ENCODE results near the gene PPIH.

Gene PPIH

DNA sequence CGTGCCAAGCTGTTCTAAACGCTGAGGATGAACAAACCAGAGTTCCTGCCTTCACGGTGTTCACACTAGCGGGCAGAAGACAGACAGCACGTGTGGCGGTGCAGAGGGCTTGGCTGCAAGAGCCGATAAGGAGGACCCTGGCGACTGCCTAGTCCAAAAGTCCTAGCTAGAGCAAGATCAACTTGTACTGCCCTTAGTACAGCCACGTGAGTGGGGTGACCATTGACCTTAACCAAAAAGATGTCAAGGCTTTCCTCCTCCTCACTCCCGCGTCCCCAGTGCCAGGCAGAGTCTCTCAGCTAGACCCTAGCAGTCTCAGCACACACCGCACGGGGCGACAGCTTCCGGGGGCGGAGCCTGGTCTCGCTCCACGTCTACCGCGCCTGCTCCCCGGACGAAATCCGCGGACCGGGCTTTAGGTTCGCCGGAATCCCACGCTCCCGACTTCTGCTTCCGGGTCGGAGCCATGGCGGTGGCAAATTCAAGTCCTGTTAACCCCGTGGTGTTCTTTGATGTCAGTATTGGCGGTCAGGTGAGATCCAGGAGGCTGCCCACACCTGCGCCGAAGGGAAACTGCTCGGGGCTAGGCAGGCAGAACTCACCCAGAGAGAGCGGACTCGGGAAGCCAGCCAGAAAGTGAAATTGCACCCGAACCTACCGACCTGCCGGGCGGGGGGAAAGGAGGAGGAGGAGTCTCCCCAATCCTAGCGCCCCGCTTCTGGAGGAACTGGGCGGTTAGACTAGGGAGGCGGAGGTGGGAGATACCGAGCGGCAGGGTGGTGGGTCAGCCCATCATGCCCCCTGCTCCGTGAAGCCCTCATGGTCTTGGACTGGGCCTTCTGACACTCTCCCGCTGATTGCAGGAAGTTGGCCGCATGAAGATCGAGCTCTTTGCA lies at the start of gene PPIH (continued):
- TF ChIP-seq, protein P1, sequence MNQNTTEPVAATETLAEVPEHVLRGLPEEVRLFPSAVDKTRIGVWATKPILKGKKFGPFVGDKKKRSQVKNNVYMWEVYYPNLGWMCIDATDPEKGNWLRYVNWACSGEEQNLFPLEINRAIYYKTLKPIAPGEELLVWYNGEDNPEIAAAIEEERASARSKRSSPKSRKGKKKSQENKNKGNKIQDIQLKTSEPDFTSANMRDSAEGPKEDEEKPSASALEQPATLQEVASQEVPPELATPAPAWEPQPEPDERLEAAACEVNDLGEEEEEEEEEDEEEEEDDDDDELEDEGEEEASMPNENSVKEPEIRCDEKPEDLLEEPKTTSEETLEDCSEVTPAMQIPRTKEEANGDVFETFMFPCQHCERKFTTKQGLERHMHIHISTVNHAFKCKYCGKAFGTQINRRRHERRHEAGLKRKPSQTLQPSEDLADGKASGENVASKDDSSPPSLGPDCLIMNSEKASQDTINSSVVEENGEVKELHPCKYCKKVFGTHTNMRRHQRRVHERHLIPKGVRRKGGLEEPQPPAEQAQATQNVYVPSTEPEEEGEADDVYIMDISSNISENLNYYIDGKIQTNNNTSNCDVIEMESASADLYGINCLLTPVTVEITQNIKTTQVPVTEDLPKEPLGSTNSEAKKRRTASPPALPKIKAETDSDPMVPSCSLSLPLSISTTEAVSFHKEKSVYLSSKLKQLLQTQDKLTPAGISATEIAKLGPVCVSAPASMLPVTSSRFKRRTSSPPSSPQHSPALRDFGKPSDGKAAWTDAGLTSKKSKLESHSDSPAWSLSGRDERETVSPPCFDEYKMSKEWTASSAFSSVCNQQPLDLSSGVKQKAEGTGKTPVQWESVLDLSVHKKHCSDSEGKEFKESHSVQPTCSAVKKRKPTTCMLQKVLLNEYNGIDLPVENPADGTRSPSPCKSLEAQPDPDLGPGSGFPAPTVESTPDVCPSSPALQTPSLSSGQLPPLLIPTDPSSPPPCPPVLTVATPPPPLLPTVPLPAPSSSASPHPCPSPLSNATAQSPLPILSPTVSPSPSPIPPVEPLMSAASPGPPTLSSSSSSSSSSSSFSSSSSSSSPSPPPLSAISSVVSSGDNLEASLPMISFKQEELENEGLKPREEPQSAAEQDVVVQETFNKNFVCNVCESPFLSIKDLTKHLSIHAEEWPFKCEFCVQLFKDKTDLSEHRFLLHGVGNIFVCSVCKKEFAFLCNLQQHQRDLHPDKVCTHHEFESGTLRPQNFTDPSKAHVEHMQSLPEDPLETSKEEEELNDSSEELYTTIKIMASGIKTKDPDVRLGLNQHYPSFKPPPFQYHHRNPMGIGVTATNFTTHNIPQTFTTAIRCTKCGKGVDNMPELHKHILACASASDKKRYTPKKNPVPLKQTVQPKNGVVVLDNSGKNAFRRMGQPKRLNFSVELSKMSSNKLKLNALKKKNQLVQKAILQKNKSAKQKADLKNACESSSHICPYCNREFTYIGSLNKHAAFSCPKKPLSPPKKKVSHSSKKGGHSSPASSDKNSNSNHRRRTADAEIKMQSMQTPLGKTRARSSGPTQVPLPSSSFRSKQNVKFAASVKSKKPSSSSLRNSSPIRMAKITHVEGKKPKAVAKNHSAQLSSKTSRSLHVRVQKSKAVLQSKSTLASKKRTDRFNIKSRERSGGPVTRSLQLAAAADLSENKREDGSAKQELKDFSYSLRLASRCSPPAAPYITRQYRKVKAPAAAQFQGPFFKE (tag by site-specific recombination; IDR thresholded peaks at IDR 0.05; ENCODE audit: borderline replicate concordance): no peak
- peak; percentile 17; the same call in 1 of the 2 replicates for TF ChIP-seq KLF1 (tag by site-specific recombination; IDR thresholded peaks at IDR 0.05)
- no peak for TF ChIP-seq ZNF112 (tag by site-specific recombination; IDR thresholded peaks at IDR 0.05)
- TF ChIP-seq ZNF404 (tag by site-specific recombination; IDR thresholded peaks at IDR 0.05): no peak
- peak; percentile 86 for TF ChIP-seq EGR2 (tag by site-specific recombination; IDR thresholded peaks at IDR 0.05; ENCODE audit: low read depth)
- TF ChIP-seq GLI4 (tag by site-specific recombination; IDR thresholded peaks at IDR 0.05): no peak
- no peak for TF ChIP-seq MYNN (tag by site-specific recombination; IDR thresholded peaks at IDR 0.05; ENCODE audit: borderline replicate concordance)
- no peak for TF ChIP-seq ZNF791 (tag by site-specific recombination; IDR thresholded peaks at IDR 0.05)
- peak; percentile 90 for TF ChIP-seq TCF7L2 (IDR thresholded peaks at IDR 0.05; ENCODE audit: borderline replicate concordance, low read depth, low read length)
- TF ChIP-seq, protein P2, sequence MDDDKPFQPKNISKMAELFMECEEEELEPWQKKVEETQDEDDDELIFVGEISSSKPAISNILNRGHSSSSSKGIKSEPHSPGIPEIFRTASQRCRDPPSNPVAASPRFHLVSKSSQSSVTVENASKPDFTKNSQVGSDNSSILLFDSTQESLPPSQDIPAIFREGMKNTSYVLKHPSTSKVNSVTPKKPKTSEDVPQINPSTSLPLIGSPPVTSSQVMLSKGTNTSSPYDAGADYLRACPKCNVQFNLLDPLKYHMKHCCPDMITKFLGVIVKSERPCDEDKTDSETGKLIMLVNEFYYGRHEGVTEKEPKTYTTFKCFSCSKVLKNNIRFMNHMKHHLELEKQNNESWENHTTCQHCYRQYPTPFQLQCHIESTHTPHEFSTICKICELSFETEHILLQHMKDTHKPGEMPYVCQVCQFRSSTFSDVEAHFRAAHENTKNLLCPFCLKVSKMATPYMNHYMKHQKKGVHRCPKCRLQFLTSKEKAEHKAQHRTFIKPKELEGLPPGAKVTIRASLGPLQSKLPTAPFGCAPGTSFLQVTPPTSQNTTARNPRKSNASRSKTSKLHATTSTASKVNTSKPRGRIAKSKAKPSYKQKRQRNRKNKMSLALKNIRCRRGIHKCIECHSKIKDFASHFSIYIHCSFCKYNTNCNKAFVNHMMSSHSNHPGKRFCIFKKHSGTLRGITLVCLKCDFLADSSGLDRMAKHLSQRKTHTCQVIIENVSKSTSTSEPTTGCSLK (tag by site-specific recombination; IDR thresholded peaks at IDR 0.05): no peak
- TF ChIP-seq ZNF530 (tag by site-specific recombination; IDR thresholded peaks at IDR 0.05; ENCODE audit: low read depth): no peak
- no peak for TF ChIP-seq HOXD13 (CRISPR knock-in tag; IDR thresholded peaks at IDR 0.05; ENCODE audit: borderline replicate concordance)
- TF ChIP-seq ZNF155 (tag by site-specific recombination; IDR thresholded peaks at IDR 0.05): no peak
- TF ChIP-seq ZNF311 (tag by site-specific recombination; IDR thresholded peaks at IDR 0.05; ENCODE audit: borderline replicate concordance): no peak
- 0 out of 2 replicates have a peak, but pooled peaks have one; percentile 11 for TF ChIP-seq ZNF394 (tag by site-specific recombination; IDR thresholded peaks at IDR 0.05; ENCODE audit: borderline replicate concordance)
- no peak for TF ChIP-seq ZNF677 (tag by site-specific recombination; IDR thresholded peaks at IDR 0.05)
- TF ChIP-seq ZNF223 (tag by site-specific recombination; IDR thresholded peaks at IDR 0.05): no peak
- no peak; the same call in 1 of the 2 replicates for TF ChIP-seq ZNF558 (tag by site-specific recombination; IDR thresholded peaks at IDR 0.05)
- TF ChIP-seq ZNF548 (tag by site-specific recombination; IDR thresholded peaks at IDR 0.05): no peak
- no peak for TF ChIP-seq ZNF302 (tag by site-specific recombination; IDR thresholded peaks at IDR 0.05; ENCODE audit: low read depth)
- TF ChIP-seq IKZF3 (tag by site-specific recombination; IDR thresholded peaks at IDR 0.05): 0 out of 2 replicates have a peak, but pooled peaks have one; percentile 8
- no peak for TF ChIP-seq SALL2 (tag by site-specific recombination; IDR thresholded peaks at IDR 0.05; ENCODE audit: borderline replicate concordance)
- no peak for TF ChIP-seq ZNF202 (tag by site-specific recombination; IDR thresholded peaks at IDR 0.05; ENCODE audit: borderline replicate concordance)
- TF ChIP-seq, protein P3, sequence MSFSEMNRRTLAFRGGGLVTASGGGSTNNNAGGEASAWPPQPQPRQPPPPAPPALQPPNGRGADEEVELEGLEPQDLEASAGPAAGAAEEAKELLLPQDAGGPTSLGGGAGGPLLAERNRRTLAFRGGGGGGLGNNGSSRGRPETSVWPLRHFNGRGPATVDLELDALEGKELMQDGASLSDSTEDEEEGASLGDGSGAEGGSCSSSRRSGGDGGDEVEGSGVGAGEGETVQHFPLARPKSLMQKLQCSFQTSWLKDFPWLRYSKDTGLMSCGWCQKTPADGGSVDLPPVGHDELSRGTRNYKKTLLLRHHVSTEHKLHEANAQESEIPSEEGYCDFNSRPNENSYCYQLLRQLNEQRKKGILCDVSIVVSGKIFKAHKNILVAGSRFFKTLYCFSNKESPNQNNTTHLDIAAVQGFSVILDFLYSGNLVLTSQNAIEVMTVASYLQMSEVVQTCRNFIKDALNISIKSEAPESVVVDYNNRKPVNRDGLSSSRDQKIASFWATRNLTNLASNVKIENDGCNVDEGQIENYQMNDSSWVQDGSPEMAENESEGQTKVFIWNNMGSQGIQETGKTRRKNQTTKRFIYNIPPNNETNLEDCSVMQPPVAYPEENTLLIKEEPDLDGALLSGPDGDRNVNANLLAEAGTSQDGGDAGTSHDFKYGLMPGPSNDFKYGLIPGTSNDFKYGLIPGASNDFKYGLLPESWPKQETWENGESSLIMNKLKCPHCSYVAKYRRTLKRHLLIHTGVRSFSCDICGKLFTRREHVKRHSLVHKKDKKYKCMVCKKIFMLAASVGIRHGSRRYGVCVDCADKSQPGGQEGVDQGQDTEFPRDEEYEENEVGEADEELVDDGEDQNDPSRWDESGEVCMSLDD (tag by site-specific recombination; IDR thresholded peaks at IDR 0.05): 0 out of 2 replicates have a peak, but pooled peaks have one; percentile 54
- TF ChIP-seq ZNF843 (tag by site-specific recombination; IDR thresholded peaks at IDR 0.05): no peak
- no peak for TF ChIP-seq ZNF10 (tag by site-specific recombination; IDR thresholded peaks at IDR 0.05)
- no peak for TF ChIP-seq SCRT1 (tag by site-specific recombination; IDR thresholded peaks at IDR 0.05; ENCODE audit: borderline replicate concordance)
- TF ChIP-seq ZNF529 (tag by site-specific recombination; IDR thresholded peaks at IDR 0.05; ENCODE audit: insufficient replicate concordance): no peak
